H1 (cell line): ENCODE measurements around the gene BRMS1. TPM values are rescaled to one million over a fixed set of nuclear protein-coding genes. Genes with fewer than 3 reads are reported as not detected.

Experiments used
- ATF2 ChIP-seq: IDR thresholded peaks from 2 replicates; pipeline ENCODE4 v1.6.1; 2012; ENCODE audit warnings: low read length, inconsistent platforms
- FOSL1 ChIP-seq: IDR thresholded peaks from 2 replicates; pipeline ENCODE4 v1.6.1; 2011; ENCODE audit warnings: mild to moderate bottlenecking, low read depth, low read length, moderate library complexity; ENCODE audit not compliant: insufficient read depth
- GTF2F1 ChIP-seq: IDR thresholded peaks from 2 replicates; pipeline ENCODE4 v1.6.1; 2012; ENCODE audit warnings: low read depth, low read length, improper control_type of control experiment, borderline replicate concordance
- POU5F1 ChIP-seq: IDR thresholded peaks from 2 replicates; pipeline ENCODE4 v1.6.1; 2011; ENCODE audit warnings: low read depth, mild to moderate bottlenecking, low read length, moderate library complexity
- RAD21 ChIP-seq, 2 experiments: IDR thresholded peaks in 1 of 2; conservative IDR thresholded peaks in 1 of 2; 2 replicates each; pipeline ENCODE4 v1.6.1; 2011; ENCODE audit warnings: low read depth in 2 of 2, low read length in 2 of 2, improper control_type of control experiment in 1 of 2, inconsistent platforms in 1 of 2, mild to moderate bottlenecking in 1 of 2, moderate library complexity in 1 of 2
- SAP30 ChIP-seq: fragments of 300-600 bp; sonication (generic); IDR thresholded peaks from 2 replicates; pipeline ENCODE4 v1.7.1; 2012; ENCODE audit warnings: low read length, moderate library complexity, mild to moderate bottlenecking, inconsistent platforms; ENCODE audit not compliant: insufficient read depth, insufficient replicate concordance
- TAF1 ChIP-seq: IDR thresholded peaks from 2 replicates; pipeline ENCODE4 v1.6.1; 2011; ENCODE audit warnings: mild to moderate bottlenecking, low read depth, low read length
- polyA plus RNA-seq, 7 experiments: library from polyadenylated mRNA; depleted of rRNA in 3 of 7; stranded (reverse) in 5 of 7; unstranded in 2 of 7; fragments of >200 nt in 5 of 7; fragments of 200-250 nt in 2 of 7; gene quantifications; 1 replicate in 5 of 7; 2 replicates in 1 of 7; 4 replicates in 1 of 7; pipeline versions ENCODE4 v1.2.1 to v1.2.3, GENCODE V29; 2011 to 2013; ENCODE audit warnings: missing spikeins in 2 of 7, mixed read lengths in 2 of 7
- total RNA-seq: library from RNA; stranded (reverse); fragmentation: NEBNext Ultra II Directional; extraction: Animal tissue kit (Norgen Biotek cat#: 25700); gene quantifications from 2 replicates; pipeline ENCODE4 v1.2.1, GENCODE V29; 2021

Gene BRMS1
- total and polyA plus RNA-seq, 2 of the 8 experiments (the other 6 are each of a cell fraction or from before 2014, with no cell fraction given), result 39.2 to 46.1 TPM

DNA sequence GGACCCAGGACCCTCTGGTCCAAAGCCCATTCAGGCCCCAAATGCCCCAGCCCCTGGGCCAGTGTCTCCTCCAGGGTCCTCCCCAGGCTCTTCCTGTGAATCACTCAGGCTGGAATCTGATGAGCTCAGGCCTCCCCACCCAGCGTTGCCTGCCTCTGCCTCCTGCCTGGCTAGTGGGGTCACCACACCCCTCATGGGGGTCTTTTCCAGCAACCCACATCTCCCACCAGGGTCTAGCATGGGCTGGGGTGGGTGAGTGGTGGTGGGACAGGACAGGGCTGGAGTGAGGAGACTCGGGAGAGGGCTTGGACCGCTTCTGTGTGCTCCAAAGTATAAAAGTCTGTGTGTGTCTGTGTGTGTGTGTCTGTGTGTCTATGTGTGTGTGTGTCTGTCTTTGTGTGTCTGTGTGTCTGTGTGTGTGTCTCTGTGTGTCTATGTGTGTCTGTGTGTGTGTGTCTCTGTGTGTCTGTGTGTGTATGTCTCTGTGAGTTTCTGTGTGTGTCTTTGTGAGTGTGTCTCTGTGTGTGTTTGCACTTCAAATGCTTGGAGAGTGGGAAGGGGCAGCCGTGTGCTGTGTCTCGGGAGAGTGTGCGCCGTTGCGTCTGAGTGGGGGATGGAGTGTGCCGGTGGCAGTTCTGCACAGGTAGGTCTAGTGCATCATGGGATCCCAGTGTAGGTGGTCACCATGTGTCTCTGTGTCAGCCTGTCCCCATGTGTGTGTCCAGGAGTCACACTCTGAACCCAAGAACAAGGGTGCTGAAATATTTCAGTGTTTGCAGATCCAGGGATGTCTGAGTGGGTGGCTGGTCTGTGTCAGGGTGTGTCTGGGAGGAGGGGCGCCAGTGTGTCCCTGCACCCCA, 17.5 kb downstream of the BRMS1 start (continued):
- TF ChIP-seq FOSL1 (no peak), RAD21 (IDR thresholded peaks at IDR 0.05 in 1 of 2, conservative IDR thresholded peaks at IDR 0.05 in 1 of 2; ENCODE audit: low read depth in 2 of 2, low read length in 2 of 2) (no peak), GTF2F1 (no peak), TAF1 (no peak), SAP30 (no peak), POU5F1 (no peak), ATF2 (no peak)
